ENCODE measurements around the gene WDR74. TPM values are rescaled to one million over a fixed set of nuclear protein-coding genes. Genes with fewer than 3 reads are reported as not detected.

WDR74 gene
- total and polyA plus RNA-seq, 2 donors (not counting 1 experiment from before 2014, with no cell fraction given), result 122 to 131 TPM

DNA sequence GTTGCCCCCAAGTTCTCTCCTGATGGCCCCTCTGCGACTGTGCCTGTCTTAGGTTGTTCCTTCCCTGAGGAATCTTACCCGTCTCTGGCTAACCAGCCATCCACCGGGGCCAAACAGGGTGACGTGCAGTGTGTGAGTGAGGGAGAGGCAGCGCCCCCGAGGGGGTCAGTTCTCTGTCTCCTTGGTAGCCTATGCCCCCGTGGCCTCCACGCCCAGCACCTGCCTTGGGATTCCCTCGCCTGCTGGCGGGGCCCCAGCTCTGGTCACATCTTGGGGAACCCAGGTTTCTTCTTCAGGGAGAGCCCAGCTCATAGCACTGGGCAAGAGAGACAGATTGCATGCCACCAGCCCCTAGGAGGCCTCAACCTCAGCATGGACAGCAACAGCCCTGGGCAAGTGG, 39.9 kb downstream of the WDR74 start:
- H3K9me3 ChIP-seq (ENCODE audit: control extremely low read depth in 1 of 3, control insufficient read depth in 2 of 3, insufficient read depth in 1 of 3, low read length in 2 of 3), result no peaks in the 10 kb centered on the region
- no peak overlapping the region for H3K4me3 Mint-ChIP-seq
- CTCF ChIA-PET, result no interaction called here
- TF ChIP-seq, protein P1, sequence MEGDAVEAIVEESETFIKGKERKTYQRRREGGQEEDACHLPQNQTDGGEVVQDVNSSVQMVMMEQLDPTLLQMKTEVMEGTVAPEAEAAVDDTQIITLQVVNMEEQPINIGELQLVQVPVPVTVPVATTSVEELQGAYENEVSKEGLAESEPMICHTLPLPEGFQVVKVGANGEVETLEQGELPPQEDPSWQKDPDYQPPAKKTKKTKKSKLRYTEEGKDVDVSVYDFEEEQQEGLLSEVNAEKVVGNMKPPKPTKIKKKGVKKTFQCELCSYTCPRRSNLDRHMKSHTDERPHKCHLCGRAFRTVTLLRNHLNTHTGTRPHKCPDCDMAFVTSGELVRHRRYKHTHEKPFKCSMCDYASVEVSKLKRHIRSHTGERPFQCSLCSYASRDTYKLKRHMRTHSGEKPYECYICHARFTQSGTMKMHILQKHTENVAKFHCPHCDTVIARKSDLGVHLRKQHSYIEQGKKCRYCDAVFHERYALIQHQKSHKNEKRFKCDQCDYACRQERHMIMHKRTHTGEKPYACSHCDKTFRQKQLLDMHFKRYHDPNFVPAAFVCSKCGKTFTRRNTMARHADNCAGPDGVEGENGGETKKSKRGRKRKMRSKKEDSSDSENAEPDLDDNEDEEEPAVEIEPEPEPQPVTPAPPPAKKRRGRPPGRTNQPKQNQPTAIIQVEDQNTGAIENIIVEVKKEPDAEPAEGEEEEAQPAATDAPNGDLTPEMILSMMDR (IDR thresholded peaks at IDR 0.05), result no peak
- no peak for TF ChIP-seq EZH2 (IDR thresholded peaks at IDR 0.05; ENCODE audit: borderline replicate concordance, insufficient read depth, low read depth, low read length, poor library complexity, severe bottlenecking)
- no peak overlapping the region for H3K9ac ChIP-seq (ENCODE audit: low read length)
- no peaks in the 10 kb centered on the region for H3K27me3 ChIP-seq (replicated peaks in 1 of 4; ENCODE audit: control extremely low read depth in 1 of 4, control insufficient read depth in 3 of 4, insufficient read depth in 4 of 4, low read length in 3 of 4)
- peaks cover 13% of the 10 kb centered on the region for H3K4me1 Mint-ChIP-seq
- 95% methylated on average over 10 of the region's 10 CpGs for WGBS (ENCODE audit: insufficient coverage)
- intact Hi-C loops (cut with micrococcal nuclease), result no loop called here
- peaks cover 22 to 88% of the 10 kb centered on the region in 2 experiments for H3K36me3 ChIP-seq (replicated peaks in 1 of 2; ENCODE audit: control extremely low read depth in 1 of 2, control insufficient read depth in 1 of 2, extremely low read depth in 1 of 2, insufficient read depth in 2 of 2, low read length in 1 of 2)
- no peak overlapping the region for H3K4me2 ChIP-seq (replicated peaks; ENCODE audit: low read depth, low read length, poor library complexity, severe bottlenecking)
- H3K4me3 ChIP-seq (ENCODE audit: control extremely low read depth in 1 of 5, extremely low read depth in 1 of 5, insufficient read depth in 1 of 5, low read depth in 2 of 5, low read length in 4 of 5), result no peak overlapping the region
- no peak overlapping the region for H3K27ac ChIP-seq (ENCODE audit: low read length in 2 of 2)
- H3K9me3 Mint-ChIP-seq (ENCODE audit: insufficient read depth), result no peaks in the 10 kb centered on the region
- H3K4me1 ChIP-seq (ENCODE audit: control insufficient read depth in 2 of 2, insufficient read depth in 2 of 2, low read length in 2 of 2), result peaks cover 8 to 11% of the 10 kb centered on the region in 2 donors
- H3K27ac Mint-ChIP-seq, result no peak overlapping the region
- no peak for ATAC-seq (ENCODE audit: low read depth)
- DNase-seq, result no peak
- peaks cover 72% of the 10 kb centered on the region for H3K79me2 ChIP-seq (ENCODE audit: control insufficient read depth, insufficient read depth, low read length)
- no peak overlapping the region for H2AFZ ChIP-seq (ENCODE audit: insufficient read depth, low read depth, low read length, poor library complexity, severe bottlenecking)
- no peaks in the 10 kb centered on the region for H3K27me3 Mint-ChIP-seq
- POLR2A ChIA-PET, result no interaction called here
- peaks cover 9% of the 10 kb centered on the region for H4K20me1 ChIP-seq (ENCODE audit: control insufficient read depth, insufficient read depth, low read length, poor library complexity, severe bottlenecking)

DNA sequence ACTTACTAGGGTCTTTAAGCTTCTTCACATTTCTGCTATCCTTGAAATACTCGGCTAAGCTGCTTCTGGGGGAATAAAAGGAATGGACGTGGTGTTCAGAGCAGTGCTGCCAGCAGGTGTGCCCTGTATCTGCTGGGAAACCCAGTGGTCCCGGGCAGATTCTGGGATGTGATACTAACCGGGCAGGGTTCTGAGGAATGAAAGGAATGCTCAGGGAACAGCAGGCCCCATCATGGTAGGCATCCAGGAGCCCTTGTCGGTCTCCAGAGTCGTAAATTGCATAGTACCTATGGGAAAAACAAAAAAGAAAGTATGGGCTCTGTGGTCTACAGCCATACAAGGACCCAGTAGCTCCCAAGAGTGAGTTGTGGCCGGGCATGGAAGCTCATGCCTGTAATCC, 43.1 kb downstream of the WDR74 start:
- CTCF ChIA-PET, result interaction anchor here (0.7 to 1.8 kb wide), 5 partner anchors 8 to 63 kb away, joined by 3 to 8 read pairs (median 4); no protein-coding TSS in a partner anchor
- Histone ChIP-seq H4K20me1 (ENCODE audit: control insufficient read depth, insufficient read depth, low read length, poor library complexity, severe bottlenecking) (peaks cover 5% of the 10 kb centered on the region), H3K36me3 (replicated peaks in 1 of 2; ENCODE audit: control extremely low read depth in 1 of 2, control insufficient read depth in 1 of 2, extremely low read depth in 1 of 2, insufficient read depth in 2 of 2, low read length in 1 of 2) (peaks cover 17 to 87% of the 10 kb centered on the region in 2 experiments), H3K27ac (ENCODE audit: low read length in 2 of 2) (no peak overlapping the region), H3K9me3 (ENCODE audit: control extremely low read depth in 1 of 3, control insufficient read depth in 2 of 3, insufficient read depth in 1 of 3, low read length in 2 of 3) (no peaks in the 10 kb centered on the region), H3K4me3 (ENCODE audit: control extremely low read depth in 1 of 5, extremely low read depth in 1 of 5, insufficient read depth in 1 of 5, low read depth in 2 of 5, low read length in 4 of 5) (no peak overlapping the region), H3K4me2 (replicated peaks; ENCODE audit: low read depth, low read length, poor library complexity, severe bottlenecking) (no peak overlapping the region), H3K79me2 (ENCODE audit: control insufficient read depth, insufficient read depth, low read length) (peaks cover 49% of the 10 kb centered on the region), H3K9ac (ENCODE audit: low read length) (no peak overlapping the region), H2AFZ (ENCODE audit: insufficient read depth, low read depth, low read length, poor library complexity, severe bottlenecking) (no peak overlapping the region), H3K4me1 (ENCODE audit: control insufficient read depth in 2 of 2, insufficient read depth in 2 of 2, low read length in 2 of 2) (peaks cover 7 to 10% of the 10 kb centered on the region in 2 donors), H3K27me3 (replicated peaks in 1 of 4; ENCODE audit: control extremely low read depth in 1 of 4, control insufficient read depth in 3 of 4, insufficient read depth in 4 of 4, low read length in 3 of 4) (no peaks in the 10 kb centered on the region)
- Mint-ChIP-seq H3K9me3 (ENCODE audit: insufficient read depth) (no peaks in the 10 kb centered on the region), H3K4me1 (peaks cover 12% of the 10 kb centered on the region), H3K27ac (no peak overlapping the region), H3K4me3 (no peak overlapping the region), H3K27me3 (no peaks in the 10 kb centered on the region)
- DNase-seq, result no peak
- POLR2A ChIA-PET, result interaction anchor here (0.9 to 1.1 kb wide), 2 partner anchors 10 to 16 kb away, joined by 3 to 5 read pairs; no protein-coding TSS in a partner anchor
- intact Hi-C loops (cut with micrococcal nuclease), result no loop called here
- ATAC-seq (ENCODE audit: low read depth), result no peak
- no peak for TF ChIP-seq EZH2 (IDR thresholded peaks at IDR 0.05; ENCODE audit: borderline replicate concordance, insufficient read depth, low read depth, low read length, poor library complexity, severe bottlenecking)
- TF ChIP-seq, protein P1 (IDR thresholded peaks at IDR 0.05), result no peak
- WGBS (ENCODE audit: insufficient coverage), result 96% methylated on average over 5 of the region's 7 CpGs
